Measurements from ENCODE around the gene C5. TPM values are rescaled to one million over a fixed set of nuclear protein-coding genes. Genes with fewer than 3 reads are reported as not detected.

Gene C5
- total RNA-seq, 1 donor from 2014 or later: 0.63 TPM

- Histone ChIP-seq H3K4me3 (ENCODE audit: low read depth, low read length) (no peak overlapping the region), H3K27me3 (ENCODE audit: control insufficient read depth, insufficient read depth, low read length) (no peaks in the 10 kb centered on the region), H3K36me3 (ENCODE audit: control insufficient read depth, insufficient read depth, low read length) (no peaks in the 10 kb centered on the region)
- no peak for DNase-seq (ENCODE audit: low read depth)
- TF ChIP-seq CTCF (IDR thresholded peaks at IDR 0.05; ENCODE audit: insufficient read depth, low read length, poor library complexity, severe bottlenecking): no peak
These were observed 25.8 kb downstream of the C5 start for GRCh38 chr9:121024237-121024636.

- H3K36me3 ChIP-seq (ENCODE audit: control insufficient read depth, insufficient read depth, low read length): no peaks in the 10 kb centered on the region
- no peaks in the 10 kb centered on the region for H3K27me3 ChIP-seq (ENCODE audit: control insufficient read depth, insufficient read depth, low read length)
- TF ChIP-seq CTCF (IDR thresholded peaks at IDR 0.05; ENCODE audit: insufficient read depth, low read length, poor library complexity, severe bottlenecking): no peak
- no peak for DNase-seq (ENCODE audit: low read depth)
- H3K4me3 ChIP-seq (ENCODE audit: low read depth, low read length): no peak overlapping the region
These were observed 27.0 kb downstream of the C5 start for GRCh38 chr9:121023064-121023463.

- DNase-seq (ENCODE audit: low read depth): no peak
- Histone ChIP-seq H3K36me3 (ENCODE audit: control insufficient read depth, insufficient read depth, low read length) (no peaks in the 10 kb centered on the region), H3K27me3 (ENCODE audit: control insufficient read depth, insufficient read depth, low read length) (no peaks in the 10 kb centered on the region), H3K4me3 (ENCODE audit: low read depth, low read length) (no peak overlapping the region)
- TF ChIP-seq CTCF (IDR thresholded peaks at IDR 0.05; ENCODE audit: insufficient read depth, low read length, poor library complexity, severe bottlenecking): no peak
These were observed 28.8 kb downstream of the C5 start for GRCh38 chr9:121021301-121021700.

GRCh38 chr9:121019273-121019672 is 30.8 kb downstream of the C5 start:
- H3K27me3 ChIP-seq (ENCODE audit: control insufficient read depth, insufficient read depth, low read length): no peaks in the 10 kb centered on the region
- no peak overlapping the region for H3K4me3 ChIP-seq (ENCODE audit: low read depth, low read length)
- no peaks in the 10 kb centered on the region for H3K36me3 ChIP-seq (ENCODE audit: control insufficient read depth, insufficient read depth, low read length)
- no peak for TF ChIP-seq CTCF (IDR thresholded peaks at IDR 0.05; ENCODE audit: insufficient read depth, low read length, poor library complexity, severe bottlenecking)
- DNase-seq (ENCODE audit: low read depth): no peak

- DNase-seq (ENCODE audit: low read depth): no peak
- Histone ChIP-seq H3K4me3 (ENCODE audit: low read depth, low read length) (no peak overlapping the region), H3K27me3 (ENCODE audit: control insufficient read depth, insufficient read depth, low read length) (no peaks in the 10 kb centered on the region), H3K36me3 (ENCODE audit: control insufficient read depth, insufficient read depth, low read length) (no peaks in the 10 kb centered on the region)
- TF ChIP-seq CTCF (IDR thresholded peaks at IDR 0.05; ENCODE audit: insufficient read depth, low read length, poor library complexity, severe bottlenecking): no peak
These were observed 36.2 kb downstream of the C5 start for GRCh38 chr9:121013911-121014310.

- TF ChIP-seq CTCF (IDR thresholded peaks at IDR 0.05; ENCODE audit: insufficient read depth, low read length, poor library complexity, severe bottlenecking): no peak
- DNase-seq (ENCODE audit: low read depth): no peak
- no peaks in the 10 kb centered on the region for H3K36me3 ChIP-seq (ENCODE audit: control insufficient read depth, insufficient read depth, low read length)
These were observed 40.4 kb downstream of the C5 start for GRCh38 chr9:121009650-121010049.

More at GRCh38 chr9:121009650-121010049, 40.4 kb downstream of the C5 start:
- H3K4me3 ChIP-seq (ENCODE audit: low read depth, low read length): no peak overlapping the region
- no peaks in the 10 kb centered on the region for H3K27me3 ChIP-seq (ENCODE audit: control insufficient read depth, insufficient read depth, low read length)
